NOMO-1 (cell line): Measurements from ENCODE around the gene EFHD1.

Experiments
- DNase-seq, 2 experiments: peaks; one replicate each; lab custom pipeline; 2025; ENCODE audit not compliant: unreplicated experiment in 2 of 2; lab: John Stamatoyannopoulos, UW

Gene EFHD1, protein sequence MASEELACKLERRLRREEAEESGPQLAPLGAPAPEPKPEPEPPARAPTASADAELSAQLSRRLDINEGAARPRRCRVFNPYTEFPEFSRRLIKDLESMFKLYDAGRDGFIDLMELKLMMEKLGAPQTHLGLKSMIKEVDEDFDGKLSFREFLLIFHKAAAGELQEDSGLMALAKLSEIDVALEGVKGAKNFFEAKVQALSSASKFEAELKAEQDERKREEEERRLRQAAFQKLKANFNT

DNA sequence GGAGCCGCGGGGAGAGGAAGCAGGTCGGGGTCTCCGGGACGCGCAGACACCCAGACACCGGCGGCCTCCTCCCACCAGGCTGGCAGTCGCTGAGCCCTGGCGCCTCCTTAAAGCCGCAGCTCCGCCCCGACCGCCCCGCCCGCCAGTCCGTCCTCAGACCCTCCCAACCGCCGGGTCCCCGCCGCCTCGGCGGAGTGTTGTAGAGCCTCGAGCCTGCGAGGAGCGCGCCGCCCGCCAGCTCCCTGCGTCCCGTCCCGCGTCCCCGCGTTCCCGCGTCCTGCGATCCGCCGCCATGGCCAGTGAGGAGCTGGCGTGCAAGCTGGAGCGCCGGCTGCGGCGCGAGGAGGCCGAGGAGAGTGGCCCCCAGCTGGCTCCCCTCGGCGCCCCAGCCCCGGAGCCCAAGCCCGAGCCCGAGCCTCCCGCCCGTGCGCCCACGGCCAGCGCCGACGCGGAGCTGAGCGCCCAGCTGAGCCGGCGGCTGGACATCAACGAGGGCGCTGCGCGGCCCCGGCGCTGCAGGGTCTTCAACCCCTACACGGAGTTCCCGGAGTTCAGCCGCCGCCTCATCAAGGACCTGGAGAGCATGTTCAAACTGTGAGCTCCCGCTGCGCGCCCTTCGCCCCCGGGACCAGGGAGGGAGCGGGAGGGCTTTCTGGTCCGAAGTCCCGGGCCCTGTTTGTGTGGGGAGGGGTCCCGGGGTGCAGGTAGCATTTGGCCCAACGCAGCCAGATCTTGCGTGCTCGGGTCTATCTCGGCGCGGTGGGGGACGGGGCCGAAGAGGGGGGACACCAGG, at the start of gene EFHD1:
Gene EFHD1, plus strand, starts transcription at position 192 of the 793 bp plus-strand sequence. Its CDS starts 101 bp downstream, at position 293.
- peak; percentile 62 to 63 for DNase-seq

DNA sequence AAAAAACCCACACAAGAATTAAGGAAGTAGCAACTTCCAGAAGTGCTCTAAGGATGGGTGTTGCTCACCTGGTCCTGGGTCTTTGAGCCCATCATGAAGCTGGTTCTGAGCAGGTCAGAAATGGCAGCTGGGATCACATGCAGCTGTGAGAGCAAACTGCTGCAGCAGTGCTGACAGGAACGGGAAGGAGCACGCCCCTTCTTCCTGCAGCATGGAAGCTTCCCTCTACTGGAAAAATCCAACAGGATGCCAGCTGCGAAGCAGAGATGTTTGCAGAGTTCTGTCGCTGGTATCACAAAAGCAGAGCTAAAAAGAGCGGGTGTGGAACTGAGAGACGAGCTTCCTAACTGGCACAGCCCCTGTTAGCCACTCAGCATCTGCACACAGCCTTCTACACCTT, 49.2 kb upstream of the EFHD1 start:
- DNase-seq = no peak

DNA sequence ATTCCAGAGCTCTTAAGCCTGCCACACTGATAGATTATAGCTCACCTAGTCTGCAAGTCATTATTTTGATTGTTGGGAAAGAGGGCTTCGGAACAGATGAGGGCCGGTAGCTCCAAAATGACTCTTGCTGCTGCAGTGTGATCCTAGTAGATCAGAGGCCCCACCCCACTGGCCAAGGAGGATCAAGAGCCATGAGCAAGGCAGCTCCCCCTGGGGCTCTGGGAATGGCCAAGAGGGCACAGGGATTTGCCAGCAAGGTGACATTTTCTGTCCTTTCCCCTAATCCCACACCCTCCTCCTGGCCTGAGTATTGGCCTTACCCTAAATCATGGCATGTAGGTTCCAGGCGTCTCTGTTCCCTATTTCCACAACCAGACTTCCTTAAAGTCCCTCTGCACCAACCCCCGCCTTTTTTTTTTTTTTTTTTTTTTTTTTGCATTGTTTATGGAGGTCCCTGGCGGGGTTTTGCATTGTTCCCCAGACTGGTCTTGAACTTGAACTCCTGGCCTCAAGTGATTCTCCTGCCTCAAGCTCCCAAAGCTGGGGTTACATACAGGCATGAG, 46.4 kb upstream of the EFHD1 start:
- no peak for DNase-seq

DNA sequence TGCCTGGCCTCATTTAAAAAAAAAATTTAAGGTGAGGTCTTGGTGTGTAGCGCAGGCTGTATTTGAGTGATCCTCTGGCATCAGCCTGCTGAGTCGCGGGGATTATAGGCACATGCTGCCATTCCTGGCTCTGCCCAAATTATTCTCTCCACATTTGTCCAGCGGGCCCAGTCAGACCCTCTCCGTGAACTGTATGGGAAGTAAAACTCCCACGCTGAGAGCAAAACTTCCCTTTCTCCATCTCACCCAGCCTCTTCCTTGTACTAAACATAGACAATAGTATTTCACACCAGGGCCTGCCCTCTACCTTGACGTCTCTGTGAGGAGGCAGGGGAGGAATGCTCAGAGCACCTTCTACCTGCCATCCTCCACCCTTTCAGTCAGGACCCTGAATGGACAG, 45.9 kb upstream of the EFHD1 start:
- peak in 1 of 2 experiments; percentile 15 for DNase-seq

DNA sequence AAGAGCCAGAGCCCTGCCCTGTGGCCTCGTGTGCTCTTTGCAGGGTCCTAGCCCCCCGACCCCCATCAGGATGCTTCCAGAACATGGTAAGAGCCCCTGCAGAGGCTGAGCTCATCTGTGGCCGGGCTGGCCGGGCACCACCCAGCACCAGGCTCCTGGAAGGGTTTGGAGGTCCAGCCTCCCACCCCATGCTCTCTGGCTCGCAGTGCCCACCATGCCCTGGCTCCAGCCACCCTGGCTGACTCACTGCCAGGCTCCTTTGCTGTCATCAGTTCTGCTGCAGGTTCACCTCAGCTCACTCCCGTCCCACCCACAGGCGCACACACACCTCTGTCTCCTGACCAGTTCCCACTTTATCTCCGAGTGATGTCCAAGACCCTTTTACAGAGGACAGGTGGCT, 45.4 kb upstream of the EFHD1 start:
- DNase-seq = no peak

DNA sequence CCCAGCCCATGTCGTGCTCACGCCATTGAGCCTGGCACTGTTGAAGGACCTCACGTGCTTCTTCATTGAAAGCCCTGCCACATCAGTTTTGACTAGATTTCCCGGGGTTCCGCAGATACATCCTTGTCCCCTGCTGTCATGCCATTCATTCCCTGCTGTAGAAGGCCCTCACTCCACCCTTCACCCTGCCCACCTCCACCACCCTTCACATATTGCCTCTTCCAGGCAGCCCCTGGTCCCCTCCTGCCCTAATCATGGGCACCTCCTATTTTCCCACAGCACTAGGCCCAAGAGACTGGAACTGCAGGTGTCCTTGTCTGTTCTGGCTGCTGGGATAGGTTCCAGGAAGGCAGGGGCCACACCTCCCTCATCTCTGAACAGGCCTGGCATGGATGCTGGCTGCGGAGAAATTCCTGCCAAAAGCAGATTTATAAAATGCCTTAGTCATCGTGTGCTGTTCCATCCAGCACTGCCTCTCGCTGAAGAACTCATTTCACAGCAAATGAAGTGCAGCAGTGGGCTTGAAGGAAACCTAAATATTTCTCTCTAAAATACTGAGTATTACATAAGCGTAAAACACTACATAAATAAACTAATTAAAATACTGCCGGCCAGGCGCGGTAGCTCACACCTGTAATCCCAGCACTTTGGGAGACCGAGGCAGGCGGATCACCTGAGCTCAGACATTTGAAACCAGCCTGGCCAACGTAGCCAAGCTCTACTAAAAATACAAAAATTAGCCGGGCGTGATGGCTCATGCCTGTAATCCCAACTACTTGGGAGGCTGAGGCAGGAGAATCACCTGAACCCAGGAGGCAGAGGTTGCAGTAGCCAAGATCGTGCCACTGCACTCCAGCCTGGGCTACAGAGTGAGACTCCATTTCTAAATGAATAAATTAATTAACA, 44.5 kb upstream of the EFHD1 start:
- DNase-seq = no peak

DNA sequence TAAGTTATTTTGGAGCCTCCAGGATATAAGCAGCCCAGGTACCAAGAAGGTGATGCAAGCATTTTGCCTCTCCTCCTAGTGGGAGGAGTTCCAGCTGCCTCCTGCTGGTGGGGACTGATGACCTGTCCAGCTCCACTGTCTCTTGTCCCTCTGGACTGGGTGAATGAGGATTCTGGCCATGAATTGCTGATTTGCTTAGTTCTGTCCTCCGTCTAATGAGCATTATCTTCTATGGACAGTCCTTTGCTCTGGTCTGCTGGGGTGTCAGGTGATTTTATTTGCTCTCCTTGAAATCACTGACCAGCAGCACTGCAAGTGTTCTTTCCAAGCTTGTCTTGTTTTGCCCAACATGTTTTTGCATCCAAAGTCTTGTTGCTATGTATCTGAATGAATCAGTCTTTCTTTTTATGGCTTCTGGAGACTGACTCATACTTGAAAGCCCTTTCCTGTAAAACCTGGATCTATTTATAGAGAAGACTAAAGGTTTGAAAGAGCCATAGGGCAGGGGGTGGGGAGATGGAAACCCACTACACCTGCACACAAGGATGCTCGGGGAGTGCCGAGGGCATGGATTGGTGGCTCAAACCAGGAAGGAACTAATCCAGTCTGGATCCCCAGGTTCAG, 40.5 kb upstream of the EFHD1 start:
- DNase-seq = no peak

DNA sequence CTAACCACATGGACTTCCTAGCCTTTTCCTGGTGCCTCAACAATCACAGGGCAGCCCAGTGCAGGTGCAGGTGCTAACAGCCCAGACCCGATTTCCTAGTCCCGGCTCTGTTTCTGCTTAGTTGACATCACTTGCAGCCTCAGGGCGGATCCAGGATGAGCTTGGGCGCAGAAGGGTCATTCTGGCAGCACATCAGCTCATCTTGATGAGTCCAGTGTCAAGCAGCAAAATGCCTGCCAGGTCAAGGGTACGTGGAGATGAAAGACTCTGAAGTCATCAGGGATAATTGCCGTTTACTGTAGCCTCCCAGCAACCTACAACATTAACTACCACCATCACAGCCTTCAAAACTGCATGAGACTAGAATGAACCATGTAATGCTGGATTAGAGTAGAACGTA, 39.4 kb upstream of the EFHD1 start:
- no peak for DNase-seq

DNA sequence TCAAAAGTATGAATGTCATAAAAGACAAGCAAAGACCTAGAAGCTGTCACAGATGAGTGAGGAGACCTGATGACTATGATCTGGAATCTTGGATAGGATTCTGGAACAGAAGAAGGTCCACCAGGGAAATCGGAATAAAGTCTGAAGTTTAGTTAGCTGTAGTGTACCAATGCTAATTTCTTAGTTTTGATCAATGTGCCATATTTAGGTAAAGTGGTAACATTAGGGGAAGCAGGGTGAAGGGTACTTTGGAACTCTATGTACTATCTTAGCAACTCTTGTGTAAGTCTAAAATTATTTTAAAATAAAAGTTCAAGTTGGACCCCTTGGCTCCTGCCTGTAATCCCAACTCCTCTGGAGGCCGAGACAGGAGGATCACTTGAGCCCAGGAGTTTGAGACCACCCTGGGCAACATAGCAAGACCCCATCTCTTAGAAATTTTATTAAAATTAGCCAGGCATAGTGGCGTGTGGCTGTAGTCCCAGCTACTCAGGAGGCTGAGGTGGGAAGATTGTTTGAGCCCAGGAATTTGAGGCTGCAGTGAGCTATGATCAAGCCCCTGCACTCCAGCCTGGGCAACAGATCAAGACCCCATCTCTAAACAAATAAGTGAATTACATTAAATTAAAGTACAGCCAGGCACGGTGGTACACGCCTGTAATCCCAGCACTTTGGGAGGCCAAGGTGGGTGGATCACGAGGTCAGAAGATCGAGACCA, 35.9 kb upstream of the EFHD1 start:
- no peak for DNase-seq

DNA sequence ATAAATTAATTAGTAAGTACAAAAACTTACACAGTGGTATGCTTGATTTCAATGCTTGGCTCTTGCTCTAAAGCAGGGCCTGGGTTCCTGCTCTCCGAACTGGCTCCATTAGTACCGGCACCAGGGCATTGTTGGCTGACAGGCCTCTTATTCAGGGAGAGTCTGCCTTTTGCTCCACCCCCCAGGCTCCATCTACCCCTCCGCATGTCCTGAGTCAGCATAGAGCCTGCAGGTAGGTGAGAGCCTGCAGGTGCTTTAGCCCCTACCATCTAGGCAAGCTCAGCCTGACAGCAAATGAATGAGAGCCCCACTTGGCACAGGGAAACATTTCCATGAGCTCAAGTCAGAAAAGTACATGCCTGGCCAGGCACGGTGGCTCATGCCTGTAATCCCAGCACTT, 35.1 kb upstream of the EFHD1 start:
- no peak for DNase-seq

DNA sequence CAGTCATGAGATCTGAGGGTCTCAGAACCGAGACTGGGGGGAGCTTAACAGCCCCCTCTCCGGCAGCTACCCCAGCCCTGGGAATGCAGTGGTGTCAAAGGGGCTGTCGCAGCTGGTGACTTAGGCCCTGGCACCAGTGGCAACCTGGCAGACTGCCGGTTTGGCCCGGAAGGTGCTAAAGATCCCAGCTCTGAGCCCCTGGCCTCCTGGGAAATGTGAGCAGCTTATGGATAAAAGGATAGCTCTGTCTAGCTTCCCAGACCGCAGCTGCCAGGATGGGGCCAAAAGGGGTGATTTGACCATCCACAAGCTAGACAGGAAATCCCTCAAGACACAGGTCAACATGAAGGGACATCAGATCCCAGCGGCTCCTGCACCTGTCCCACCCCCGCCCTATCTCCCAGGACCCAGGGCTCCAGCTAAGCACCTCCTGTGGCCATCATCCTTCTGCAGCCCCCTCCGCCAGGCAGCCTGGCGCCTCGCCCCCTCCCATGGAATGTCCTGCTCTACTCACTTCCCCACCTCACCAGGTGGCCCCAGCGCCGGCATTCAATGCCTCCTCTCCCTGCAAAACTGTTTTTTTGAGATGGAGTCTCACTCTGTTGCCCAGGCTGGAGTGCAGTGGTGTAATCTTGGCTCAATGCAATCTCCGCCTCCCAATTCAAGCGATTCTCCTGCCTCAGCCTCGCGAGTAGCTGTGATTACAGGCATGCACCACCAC, 33.2 kb upstream of the EFHD1 start:
- no peak for DNase-seq

DNA sequence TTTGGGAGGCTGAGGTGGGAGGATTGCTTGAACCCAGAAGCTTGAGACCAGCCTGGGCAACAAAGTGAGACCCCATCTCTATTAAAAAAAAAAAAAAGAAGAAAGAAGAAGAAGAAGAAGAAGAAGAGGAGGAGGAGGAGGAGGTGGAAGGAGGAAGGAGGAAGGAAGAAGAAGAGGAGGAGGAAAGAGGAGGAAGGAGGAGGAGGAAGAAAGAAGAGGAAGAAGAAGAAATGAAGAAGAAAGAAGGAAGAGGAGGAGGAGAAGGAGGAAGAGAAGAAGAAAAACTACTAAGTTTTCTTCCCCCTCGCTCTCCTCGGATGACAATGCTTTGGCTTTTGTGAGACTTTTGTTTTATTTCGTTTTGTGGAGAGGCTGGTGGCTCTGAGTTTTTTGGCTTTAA, 30.1 kb upstream of the EFHD1 start:
- DNase-seq = no peak

DNA sequence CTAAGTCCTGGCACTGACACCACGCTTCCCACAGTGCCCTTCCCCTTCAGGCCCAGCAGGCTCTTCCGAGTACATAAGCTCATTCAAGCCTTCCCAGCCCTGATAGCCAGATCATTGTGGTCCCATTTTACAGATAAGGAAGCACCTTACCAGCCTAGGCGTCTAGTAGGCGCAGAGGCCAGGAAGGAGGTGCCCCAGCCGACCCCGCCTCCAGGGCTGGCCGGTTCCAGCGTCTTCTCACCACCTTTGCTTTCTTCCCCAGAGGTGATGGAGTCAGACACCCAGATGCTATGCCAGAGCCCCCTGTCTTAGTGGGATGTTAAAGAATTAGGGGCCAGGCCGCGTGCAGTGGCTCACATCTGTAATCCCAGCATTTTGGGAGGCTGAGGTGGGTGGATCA, 28.9 kb upstream of the EFHD1 start:
- no peak for DNase-seq

DNA sequence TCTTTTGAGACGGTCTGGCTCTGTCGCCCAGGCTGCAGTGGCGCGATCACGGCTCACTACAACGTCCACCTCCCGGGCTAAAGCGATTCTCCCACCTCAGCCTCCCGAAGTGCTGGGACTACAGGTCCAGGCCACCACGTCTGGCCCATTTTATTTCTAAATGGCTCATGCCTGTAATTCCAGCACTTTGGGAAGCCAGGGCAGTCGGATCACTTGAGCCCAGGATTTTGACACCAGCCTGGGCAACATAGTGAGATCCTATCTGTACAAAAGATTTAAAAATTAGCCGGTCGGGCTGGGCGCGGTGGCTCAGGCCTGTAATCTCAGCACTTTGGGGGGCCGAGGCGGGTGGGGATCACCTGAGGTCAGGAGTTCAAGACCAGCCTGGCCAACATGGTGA, 26.4 kb upstream of the EFHD1 start:
- DNase-seq = no peak

DNA sequence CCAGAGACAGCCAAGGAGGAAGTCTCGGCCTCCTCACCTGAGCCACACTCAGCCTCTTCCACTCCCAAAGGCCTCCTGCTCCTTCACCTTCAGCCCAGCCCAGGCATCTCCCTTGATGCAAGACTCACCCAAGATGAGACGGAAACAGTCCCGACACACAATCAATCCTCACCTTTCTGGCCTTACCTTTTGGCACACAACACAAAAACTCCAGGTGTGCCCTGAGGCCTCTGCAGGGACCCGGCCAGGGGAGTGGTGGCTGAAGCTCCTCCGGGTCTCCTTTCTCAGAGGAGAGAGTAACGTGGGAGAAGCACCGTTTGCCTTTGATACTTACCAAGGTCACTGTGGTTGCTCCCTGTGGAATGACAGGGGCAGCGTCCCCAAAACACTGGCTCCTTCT, 23.8 kb upstream of the EFHD1 start:
- DNase-seq = no peak

DNA sequence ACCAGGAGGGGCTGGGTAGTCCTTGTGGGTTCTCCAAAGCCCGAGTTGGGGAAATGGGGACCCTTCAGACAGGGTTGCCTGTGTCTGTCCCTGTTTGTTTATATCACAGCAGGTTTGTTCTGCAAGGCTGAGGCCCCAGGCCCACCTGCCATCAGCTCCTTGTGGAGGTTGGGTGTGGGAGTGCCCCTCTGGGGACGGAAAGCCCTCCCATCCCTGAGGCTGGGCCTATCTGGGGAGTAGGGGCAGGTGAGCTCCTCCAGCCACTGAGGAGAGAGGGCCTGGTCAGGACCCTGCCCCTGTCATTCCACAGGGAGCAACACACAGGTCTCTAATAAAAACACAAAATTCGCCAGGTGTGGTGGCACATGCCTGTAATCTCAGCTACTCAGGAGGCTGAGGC, 23.3 kb upstream of the EFHD1 start:
- no peak for DNase-seq

DNA sequence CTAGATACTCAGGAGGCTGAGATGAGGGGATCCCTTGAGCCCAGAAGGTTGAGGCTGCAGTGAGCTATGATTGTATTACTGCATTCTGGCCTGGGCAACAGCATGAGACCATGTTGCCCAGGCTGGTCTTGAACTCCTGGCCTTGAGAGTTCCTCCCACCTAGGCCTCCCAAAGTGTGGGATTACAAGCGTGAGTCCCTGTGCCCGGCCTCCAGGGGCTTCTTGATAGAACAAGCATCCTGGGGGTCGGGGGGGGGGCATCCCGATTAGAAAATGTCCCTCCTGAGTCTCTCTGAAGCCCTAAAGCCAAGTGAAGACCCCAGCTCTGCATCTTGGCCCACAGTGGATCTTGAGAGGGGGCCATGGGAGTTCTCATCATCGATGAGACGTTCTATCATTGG, 22.3 kb upstream of the EFHD1 start:
- DNase-seq = no peak

DNA sequence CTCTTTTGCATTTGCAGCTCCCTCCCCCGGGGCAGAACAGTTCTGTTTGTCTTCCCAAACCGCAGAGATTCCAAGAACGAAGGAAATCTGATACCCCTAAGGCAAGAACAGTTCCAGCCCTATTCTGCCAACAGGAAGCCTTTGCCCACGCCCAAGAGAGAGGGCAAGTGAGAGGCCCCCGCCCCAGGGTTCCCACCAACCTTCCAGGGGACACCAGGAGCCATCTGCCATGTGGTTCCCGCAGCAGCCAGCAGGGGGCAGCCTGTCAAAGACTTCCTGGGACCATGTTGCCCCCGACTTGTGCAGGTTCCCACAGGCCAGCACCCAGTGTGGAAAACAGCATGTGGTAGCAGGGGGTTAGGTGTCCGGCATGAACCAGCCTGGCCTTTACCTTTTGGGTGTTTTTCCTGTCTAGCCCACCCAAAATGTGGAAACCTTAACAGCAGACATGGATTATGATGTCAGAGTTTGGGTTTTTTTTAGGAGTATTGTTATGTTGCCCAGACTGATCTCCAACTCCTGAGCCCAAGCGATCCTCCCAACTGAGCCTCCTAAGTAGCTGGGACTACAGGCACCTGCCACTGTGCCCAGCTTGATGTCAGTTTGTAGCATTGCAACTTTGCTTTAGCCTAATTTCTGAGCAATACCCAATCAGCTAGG, 21.7 kb upstream of the EFHD1 start:
- DNase-seq = peak in 1 of 2 experiments; percentile 7
